Stimulated activated naive CD4-positive, alpha-beta T cell (primary cell): ENCODE results near the gene LZIC.
A peak's percentile ranks its signal among the peaks of the same experiment; 100 is the strongest.

ENCODE experiments used
- DNase-seq, 6 experiments: peaks; one replicate each; lab custom pipeline; 2025; lab: John Stamatoyannopoulos, UW

The LZIC gene

GRCh38 chr1:9910423-9911178 lies 32.6 kb downstream of the LZIC start:
- peak; percentile 99 to 100 (median 100) for DNase-seq

DNA sequence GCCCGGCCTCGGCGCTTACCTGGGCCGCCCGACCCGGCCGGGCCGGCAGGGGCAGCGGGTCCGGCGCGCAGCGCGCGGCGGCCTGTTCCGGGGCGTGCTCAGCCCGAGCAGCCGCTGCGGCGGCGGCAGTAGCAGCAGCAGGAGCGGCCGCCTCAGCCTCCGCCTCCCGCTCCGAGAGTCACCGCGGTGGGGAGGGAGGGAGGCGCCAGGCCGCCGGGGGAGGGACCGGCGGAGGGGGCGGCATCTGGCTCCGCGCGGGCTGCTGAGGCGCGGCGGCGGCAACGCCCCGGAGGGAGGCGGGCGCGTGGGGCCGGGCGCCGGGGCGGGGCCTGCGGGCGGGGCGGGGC lies 33.1 kb downstream of the LZIC start, which contains the start of gene CTNNBIP1:
Gene CTNNBIP1 (minus strand): TSS at position 194 of the 347 bp plus-strand sequence. CDS start 38,205 bp downstream, outside the sequence.
- DNase-seq: no peak

GRCh38 chr1:9909234-9910046 lies 33.8 kb downstream of the LZIC start:
- peak in 5 of 6 experiments; percentile 3 to 43 (median 13) for DNase-seq

DNA sequence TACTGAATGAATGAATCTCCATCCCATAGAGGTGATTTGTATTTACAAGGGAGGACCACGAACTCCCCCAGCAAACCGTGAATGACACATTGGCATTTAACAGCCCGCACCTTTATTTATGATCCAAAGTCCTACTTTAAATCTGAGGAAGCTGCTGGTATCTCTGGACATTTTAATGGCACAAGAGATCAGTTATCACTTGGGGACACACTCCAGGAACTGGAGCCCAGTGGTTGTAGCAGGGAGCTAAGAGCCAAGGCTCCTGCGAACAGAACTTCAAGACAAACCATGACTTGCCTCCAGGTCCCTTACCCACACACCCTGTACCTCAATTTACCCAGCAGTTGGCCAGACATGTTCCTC lies 34.3 kb downstream of the LZIC start:
- no peak for DNase-seq

DNA sequence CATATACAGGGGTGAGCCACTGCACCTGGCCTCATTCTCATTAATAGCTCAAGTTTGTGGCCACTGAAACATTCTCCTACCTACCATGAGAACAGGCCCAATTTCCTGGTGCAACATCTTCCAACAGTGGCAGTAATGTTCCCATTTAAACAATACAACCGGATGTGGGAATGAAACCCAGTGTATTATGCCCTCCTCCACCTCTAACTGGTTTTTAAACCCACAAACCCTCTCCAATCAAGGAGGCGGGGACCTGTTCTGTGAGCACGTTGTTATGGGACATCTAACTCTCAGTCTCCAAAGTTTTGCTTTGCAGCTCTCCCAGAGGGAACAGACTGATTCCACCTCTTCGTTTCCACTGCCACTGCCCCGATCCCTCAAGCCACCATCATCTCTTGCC lies 35.8 kb downstream of the LZIC start:
- no peak for DNase-seq

DNA sequence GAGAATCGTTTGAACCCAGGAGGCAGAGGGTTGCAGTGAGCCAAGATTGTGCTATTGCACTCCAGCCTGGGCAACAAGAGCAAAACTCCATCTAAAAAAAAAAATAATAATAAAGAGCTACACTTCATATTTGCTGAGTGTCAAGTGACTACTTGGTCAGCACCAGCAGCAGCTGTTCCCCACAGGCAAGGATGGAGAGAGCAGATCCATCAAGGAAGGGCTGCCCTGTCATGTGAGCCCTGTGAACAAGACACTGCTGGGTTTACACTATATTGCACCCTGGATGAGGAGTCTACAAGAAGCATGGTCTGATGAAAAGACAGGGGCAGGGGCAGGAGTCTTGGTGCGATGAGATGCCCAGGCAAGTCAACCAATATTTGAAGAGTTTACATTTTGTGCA lies 36.7 kb downstream of the LZIC start:
- DNase-seq: no peak

- DNase-seq: no peak
These were observed 38.2 kb downstream of the LZIC start for GRCh38 chr1:9905010-9905409.

- no peak for DNase-seq
These were observed 38.6 kb downstream of the LZIC start for GRCh38 chr1:9904596-9904995.

- no peak for DNase-seq
These were observed 39.2 kb downstream of the LZIC start for GRCh38 chr1:9903801-9904527.

DNA sequence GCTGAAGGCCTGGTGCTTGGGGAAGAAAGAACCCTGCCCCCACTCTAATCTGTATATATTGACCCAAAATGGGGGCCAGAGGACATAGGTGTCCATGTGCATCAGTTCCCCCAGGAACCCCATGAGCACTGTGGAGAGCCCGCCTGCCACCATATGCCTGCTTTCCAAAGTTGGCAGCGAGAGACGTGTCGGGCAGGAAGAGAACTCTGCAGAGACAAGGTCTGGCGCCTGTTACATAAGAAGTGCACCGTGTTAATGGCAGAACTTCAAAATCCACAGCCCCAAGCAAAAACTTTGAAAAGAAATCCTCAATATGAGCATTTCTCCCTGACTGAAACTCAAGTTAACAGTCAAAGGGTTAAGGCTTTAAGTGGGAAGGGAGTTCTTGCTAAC lies 41.1 kb downstream of the LZIC start:
- DNase-seq: no peak

GRCh38 chr1:9901148-9902059 lies 41.8 kb downstream of the LZIC start:
- no peak for DNase-seq

GRCh38 chr1:9900142-9901043 lies 42.8 kb downstream of the LZIC start:
- DNase-seq: no peak

GRCh38 chr1:9894115-9894514 lies 49.1 kb downstream of the LZIC start:
- DNase-seq: no peak

DNA sequence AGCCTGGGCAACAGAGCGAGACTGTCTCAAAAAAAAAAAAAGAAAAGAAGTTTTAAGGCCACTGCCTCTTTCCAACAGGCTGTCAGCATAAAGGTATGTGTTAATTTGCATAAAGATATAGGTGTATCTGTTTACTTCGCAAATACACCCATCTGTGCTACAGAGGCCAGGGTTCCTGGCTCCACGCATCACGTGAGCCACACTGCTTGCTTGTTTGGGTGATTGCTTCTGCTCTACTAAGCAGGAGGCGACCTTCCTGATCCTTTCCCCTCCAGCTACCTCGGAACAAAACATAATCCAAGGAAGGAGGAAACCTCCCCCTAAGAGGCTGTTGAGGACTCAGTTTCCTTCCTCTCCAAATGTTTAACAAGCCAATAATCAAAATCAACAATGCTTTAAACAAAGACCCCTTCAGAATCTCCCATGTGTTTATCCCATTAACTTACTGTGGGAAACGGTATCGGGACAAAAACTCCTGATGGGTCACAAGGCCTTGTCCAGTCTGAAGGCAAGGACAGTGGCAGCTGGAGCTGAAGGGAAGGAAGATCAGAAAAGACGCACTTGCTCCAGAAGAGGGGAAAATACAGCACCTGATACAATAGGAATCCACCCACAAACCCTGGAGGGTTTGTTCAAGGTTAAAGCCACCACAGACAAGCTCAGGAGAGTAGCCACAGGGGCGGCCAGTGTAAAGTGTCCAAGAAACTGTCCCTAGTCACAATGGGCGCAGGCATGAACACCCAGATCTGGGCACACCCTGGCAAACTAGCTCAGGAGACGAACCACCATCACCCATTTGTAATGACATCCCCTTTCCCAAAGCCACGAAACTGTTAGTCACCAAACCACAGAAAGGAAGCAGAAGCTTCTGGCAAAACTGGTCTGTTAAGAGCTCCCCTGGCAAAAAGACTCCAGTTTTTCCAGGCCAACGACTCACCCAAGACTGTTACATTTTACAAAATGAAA lies 50.3 kb downstream of the LZIC start:
- DNase-seq: no peak

GRCh38 chr1:9891207-9891606 lies 52.0 kb downstream of the LZIC start:
- no peak for DNase-seq

- no peak for DNase-seq
These were observed 52.9 kb downstream of the LZIC start for GRCh38 chr1:9890224-9890731.

GRCh38 chr1:9889411-9889810 lies 53.8 kb downstream of the LZIC start:
- DNase-seq: no peak

DNA sequence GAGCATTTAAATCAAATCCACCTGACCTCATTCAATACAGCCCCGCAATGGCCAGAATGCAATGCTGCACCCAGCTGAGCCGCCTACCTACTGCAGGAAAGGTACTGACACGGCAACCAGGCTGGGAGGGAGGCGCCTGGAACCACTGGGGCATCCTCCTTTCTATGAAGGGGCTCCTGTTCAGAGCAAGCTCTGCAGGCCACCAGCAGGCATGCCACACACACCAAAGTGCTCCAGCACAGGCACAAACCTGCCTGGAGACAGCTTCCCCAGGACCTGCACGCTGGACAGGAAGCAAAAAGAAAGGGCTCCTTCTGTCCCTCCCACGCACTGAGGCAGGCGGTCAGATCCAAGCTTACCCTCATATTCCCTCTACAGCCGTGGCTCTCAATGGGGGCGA lies 54.3 kb downstream of the LZIC start:
- no peak for DNase-seq

DNA sequence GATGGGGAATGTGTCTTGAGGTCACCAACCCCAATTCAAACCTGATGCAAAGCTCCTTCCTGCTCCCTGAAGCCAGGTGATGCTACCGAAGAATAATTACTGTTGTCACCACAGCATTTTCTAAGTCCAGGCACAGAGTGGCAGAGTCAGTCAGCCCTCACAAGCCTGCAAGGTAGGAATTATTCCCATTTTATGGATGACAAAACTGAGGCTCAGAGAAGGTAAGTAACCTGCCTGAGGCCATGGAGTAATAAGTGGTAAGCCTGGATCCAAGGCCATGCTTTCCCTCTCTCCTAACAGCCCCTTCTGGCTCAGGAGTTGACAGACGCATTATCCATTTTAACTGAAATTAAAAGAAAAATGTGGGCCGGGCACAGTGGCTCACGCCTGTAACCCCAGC lies 56.1 kb downstream of the LZIC start:
- DNase-seq: no peak
